Fibroblast of lung (primary cell): ENCODE data around the gene GDAP2.

Experiments used
- EZH2 ChIP-seq: IDR thresholded peaks from 2 replicates; pipeline ENCODE4 v1.5.1; 2012; ENCODE audit warnings: low read length, control low read depth, mild to moderate bottlenecking; ENCODE audit errors: missing control alignments
- TF ChIP-seq, protein P1 (sequence below), 2 donors: IDR thresholded peaks in 1 of 2; conservative IDR thresholded peaks in 1 of 2; 1 replicate in 1 of 2; 2 replicates in 1 of 2; pipeline ENCODE4 v1.5.1; 2011 to 2012; ENCODE audit warnings: low read length in 2 of 2, control low read depth in 1 of 2, inconsistent platforms in 1 of 2, low read depth in 1 of 2, mild to moderate bottlenecking in 1 of 2

DNA sequence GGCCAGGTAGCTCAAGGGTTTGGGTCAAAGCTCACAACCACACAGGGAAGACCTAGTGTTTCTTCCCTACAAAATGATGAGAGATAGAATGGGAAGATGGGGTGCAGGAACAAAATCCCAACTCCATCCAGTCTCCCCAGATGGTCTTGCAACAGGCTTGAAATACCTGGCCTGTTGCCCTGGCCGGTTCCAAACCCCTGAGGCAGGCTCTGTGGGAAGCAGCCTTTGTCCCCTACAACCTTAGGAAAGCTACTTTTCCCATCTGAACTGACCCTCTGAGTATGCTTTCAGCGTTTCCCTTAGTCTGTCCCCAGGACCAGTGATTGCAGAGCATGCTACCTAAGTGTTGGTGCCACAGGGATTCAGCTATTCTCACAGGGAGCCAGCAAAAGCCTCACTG is 104.0 kb downstream of the GDAP2 start:
- TF ChIP-seq, protein P1, sequence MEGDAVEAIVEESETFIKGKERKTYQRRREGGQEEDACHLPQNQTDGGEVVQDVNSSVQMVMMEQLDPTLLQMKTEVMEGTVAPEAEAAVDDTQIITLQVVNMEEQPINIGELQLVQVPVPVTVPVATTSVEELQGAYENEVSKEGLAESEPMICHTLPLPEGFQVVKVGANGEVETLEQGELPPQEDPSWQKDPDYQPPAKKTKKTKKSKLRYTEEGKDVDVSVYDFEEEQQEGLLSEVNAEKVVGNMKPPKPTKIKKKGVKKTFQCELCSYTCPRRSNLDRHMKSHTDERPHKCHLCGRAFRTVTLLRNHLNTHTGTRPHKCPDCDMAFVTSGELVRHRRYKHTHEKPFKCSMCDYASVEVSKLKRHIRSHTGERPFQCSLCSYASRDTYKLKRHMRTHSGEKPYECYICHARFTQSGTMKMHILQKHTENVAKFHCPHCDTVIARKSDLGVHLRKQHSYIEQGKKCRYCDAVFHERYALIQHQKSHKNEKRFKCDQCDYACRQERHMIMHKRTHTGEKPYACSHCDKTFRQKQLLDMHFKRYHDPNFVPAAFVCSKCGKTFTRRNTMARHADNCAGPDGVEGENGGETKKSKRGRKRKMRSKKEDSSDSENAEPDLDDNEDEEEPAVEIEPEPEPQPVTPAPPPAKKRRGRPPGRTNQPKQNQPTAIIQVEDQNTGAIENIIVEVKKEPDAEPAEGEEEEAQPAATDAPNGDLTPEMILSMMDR (conservative IDR thresholded peaks at IDR 0.05 in 1 of 2, IDR thresholded peaks at IDR 0.05 in 1 of 2; ENCODE audit: low read depth in 1 of 2, low read length in 2 of 2) = no peak
- TF ChIP-seq EZH2 = no peak
